Sciatic nerve (tissue), 2 donors: ENCODE data around the gene SH3BGRL. TPM values are rescaled to one million over a fixed set of nuclear protein-coding genes. Genes with fewer than 3 reads are reported as not detected.
A peak's percentile ranks its signal among the peaks of the same experiment; 100 is the strongest.

Experiments used
- ATAC-seq: fragments of 200-7000 bp; cut with Tn5 transposase; one replicate; pipeline ENCODE4 v1.9.1; 2020; ENCODE audit warnings: mild to moderate bottlenecking, moderate library complexity
- DNase-seq: peaks from one replicate; pipeline ENCODE4 v3.0.0-alpha.2; 2020; ENCODE audit warnings: low spot score
- intact Hi-C: fragments of 100-400 bp; cut with DNase I; formaldehyde crosslinking; loops from one replicate; pipeline ENCODE4 v1.14.2; 2022
- total RNA-seq: library from RNA; stranded (reverse); fragmentation: NEBNext Ultra II Directional; extraction: Animal tissue kit (Norgen Biotek cat#: 25700); gene quantifications from one replicate; pipeline ENCODE4 v1.2.1, GENCODE V29; 2021
- donor health status: DM: no; HTN: no; CAD: no.
- donor health status: DM: no; HTN: no; CAD: no.

The SH3BGRL gene
- 124 TPM for total RNA-seq

DNA sequence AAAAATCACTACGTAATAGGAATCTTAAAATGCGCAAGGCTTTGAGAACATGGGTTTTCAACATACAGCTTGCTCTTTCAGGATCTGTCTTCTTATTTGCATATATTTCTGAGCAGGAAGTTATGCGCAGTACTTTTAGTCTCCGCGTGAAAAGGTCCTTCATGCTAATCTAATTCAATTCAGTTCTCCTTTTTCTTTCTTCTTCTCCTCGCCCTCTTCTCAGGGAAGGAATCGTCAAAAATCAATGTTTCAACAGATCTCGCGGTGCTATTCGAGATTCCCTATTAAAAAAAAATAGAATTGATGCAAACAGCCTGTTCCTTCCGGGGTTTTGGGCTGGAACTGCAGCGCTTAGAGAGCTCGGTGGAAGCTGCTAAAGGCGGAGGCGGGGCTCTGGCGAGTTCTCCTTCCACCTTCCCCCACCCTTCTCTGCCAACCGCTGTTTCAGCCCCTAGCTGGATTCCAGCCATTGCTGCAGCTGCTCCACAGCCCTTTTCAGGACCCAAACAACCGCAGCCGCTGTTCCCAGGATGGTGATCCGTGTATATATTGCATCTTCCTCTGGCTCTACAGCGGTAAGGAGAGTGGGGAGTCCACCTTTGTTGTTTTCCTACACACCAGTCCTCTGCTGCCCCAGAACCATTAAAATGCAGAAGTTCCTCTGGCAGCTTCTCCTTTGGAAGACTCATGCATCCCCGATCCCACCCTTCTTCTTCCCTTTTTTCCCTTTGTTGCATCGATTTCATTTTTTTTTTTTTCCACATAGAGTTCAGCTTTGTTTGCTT, at the start of gene SH3BGRL, which contains the start of gene HMGN5:
Gene SH3BGRL, plus strand, starts transcription at position 432 of the 785 bp plus-strand sequence. Its CDS starts 99 bp downstream, at position 531.
Gene HMGN5, minus strand, starts transcription at position 243 of the 785 bp plus-strand sequence. CDS start 80,364 bp downstream, outside the sequence.
- intact Hi-C loops: no loop called here
- DNase-seq (peak; percentile 84), ATAC-seq (peak; percentile 99)

DNA sequence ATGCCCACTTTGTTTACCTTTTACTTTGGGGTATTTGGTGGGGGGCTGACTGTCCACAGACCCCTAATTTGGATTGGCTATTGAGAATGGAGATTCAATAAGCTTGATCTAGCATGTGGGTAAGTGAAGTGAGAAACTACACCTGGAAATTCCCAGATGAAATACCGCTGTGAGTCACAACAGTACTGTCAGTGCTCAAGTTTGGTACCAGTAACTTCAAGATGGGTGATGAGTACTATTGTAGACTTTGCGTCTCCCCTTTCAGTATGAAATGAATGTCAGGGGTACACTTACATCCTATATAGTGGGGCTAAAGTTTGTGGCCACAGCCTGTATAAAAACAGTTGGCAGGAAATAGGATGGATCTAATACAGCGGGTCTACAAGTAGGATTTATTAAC, 33.5 kb upstream of the SH3BGRL start:
- intact Hi-C loops: no loop called here
- ATAC-seq (no peak), DNase-seq (no peak)

DNA sequence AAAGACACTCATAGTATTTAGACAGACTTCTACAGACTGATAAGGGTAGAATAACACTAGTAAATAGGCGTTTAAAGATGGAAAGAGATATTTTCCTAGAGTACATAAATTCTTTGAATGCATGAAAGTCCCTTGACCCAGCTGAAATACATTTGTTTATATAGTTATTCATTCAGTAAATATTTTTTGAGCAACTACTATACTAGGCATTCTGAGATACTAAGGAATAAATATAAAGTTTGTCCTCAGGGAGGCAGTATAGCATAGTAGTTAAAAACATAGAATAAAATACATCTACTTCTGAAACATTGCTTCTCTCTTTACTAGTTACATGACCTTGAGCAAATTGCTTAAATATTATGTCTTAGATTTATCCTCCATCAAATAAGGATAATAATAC, 27.6 kb upstream of the SH3BGRL start:
- intact Hi-C loops: no loop called here
- peak; percentile 39 for ATAC-seq
- DNase-seq: no peak

DNA sequence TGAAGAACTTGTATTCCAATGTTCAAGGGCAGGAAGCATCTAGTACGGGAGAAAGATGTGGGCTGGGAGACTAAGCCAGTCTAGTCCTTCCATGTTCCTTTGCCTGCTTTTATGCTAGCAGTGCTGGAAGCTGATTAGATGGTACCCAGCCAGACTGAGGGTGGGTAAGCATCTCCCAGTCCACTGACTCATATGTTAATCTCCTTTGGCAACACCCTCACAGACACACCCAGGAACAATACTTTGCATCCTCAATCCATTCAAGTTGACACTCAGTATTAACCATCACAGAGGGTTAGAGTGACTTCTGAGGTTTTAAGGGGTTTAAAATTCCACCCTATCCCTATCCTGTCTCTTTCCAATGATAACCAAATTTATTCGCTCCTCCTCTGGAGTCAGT, 6.6 kb upstream of the SH3BGRL start:
- DNase-seq (no peak), ATAC-seq (no peak)
- intact Hi-C loops: no loop called here

DNA sequence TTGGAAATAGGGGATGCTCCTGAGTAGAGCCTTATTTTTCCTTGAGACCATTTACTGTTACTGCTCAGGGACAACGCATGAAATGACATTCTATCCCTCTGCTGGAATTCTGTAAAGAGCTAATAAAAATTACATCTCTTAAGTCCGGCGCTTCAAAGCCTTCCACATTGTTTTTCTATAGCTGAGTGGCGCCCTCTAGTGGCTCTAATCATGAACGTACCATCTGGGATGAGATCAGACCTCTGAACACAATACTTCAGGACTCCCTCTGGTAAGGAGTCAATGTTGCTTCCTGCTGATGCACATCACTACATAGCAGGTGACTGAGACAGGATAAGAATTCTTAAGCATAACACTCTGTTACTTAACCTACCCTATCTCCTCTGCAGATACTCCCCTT, 6.2 kb upstream of the SH3BGRL start:
- DNase-seq (peak; percentile 64), ATAC-seq (peak; percentile 60)
- intact Hi-C loops: no loop called here

DNA sequence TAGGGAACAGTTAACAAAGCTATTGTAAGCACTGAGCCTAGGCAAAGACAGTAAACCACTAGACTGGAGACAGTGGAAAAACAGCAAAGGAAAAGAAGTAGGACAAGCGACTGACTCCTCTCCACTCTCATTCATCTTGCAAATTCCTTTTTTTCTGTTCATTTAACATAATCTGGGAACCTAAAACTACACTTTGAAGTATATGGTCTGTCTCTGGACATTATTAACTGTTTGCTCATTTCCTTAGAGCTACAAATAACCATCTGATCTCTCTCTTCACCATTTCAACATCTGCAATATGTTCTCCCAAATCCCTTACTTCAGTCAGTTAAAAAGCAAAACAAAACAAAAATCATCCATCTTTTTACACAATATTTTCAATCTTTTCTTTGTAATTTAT, 831 bp upstream of the SH3BGRL start:
- intact Hi-C loops: no loop called here
- DNase-seq: no peak

DNA sequence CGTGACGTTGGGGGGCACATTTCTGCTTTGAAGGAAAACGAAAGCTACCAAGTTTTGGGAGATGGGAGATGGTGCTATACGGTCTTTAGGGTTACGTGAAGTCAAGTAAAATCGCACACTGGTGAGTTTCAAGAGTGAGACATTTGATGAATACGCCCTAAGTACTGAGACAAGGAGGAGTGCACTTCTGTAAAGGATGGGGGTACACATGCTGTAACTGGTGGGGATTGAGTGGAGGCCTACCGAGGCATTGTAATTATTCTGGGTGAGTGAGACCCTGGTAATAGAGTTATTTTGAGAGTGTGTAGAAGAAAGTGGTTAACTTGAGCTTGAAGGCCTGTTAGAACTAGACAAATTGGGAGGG, 536 bp downstream of the SH3BGRL start:
- DNase-seq (no peak), ATAC-seq (peak; percentile 55)
- intact Hi-C loops: no loop called here

More for the DNA sequence above, 831 bp upstream of the SH3BGRL start:
- no peak for ATAC-seq

DNA sequence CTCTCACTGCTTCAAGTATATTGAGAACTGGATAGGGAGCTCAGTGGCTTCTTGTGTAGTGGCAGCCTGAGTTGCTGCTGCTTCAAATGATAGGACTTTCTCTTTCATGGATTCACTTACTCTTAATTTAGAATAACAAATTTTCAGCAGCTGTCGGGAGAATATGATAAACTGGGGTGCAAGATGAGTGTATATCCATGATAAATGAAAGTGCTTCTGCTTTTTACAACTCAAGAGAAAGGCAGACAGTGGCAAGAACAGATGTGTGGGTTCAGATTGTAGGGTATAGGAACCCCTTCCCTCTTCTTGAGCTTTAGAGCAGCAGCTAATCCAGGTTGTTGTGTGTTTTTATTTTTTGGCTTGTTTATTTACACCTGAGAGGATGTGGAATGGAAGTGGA, 1.0 kb downstream of the SH3BGRL start:
- ATAC-seq (peak; percentile 23), DNase-seq (no peak)
- intact Hi-C loops: no loop called here

DNA sequence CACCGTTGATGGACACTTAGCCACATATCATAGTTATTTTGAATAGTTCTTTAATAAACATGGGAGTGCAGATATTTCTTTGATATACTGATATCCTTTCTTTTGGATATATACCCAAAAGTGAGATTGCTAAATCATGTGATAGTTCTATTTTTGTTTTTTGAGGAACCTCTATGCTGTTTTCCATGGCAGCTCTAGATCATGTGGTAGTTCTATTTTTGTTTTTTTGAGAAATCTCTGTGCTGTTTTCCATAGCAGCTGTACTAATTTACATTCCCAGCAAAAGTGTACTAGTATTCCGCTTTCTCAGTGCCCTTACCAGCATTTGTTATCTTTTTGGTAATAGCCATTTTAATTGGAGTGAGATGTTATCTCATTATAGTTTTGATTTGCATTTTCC, 3.6 kb downstream of the SH3BGRL start:
- DNase-seq (no peak), ATAC-seq (no peak)
- intact Hi-C loops: no loop called here

DNA sequence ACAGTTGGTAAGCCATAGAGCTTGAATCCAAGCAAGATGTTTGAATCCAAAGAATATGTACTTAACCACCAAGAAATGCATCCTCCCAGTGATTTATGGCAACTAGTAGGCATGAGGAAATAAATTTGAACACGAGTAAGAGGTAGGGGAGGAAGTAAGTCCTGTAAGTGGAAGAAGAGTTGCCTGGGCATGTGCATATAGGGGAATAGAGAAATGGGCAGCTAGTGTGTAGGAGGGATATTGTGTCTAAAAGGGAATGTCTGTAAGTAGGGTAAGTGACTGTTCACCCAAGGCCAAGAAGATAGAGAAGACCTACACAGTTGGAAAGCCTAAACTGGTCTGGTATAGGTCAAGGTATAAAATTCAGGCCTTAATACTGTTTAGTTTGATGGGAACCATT, 4.6 kb downstream of the SH3BGRL start:
- ATAC-seq (no peak), DNase-seq (no peak)
- intact Hi-C loops: no loop called here

DNA sequence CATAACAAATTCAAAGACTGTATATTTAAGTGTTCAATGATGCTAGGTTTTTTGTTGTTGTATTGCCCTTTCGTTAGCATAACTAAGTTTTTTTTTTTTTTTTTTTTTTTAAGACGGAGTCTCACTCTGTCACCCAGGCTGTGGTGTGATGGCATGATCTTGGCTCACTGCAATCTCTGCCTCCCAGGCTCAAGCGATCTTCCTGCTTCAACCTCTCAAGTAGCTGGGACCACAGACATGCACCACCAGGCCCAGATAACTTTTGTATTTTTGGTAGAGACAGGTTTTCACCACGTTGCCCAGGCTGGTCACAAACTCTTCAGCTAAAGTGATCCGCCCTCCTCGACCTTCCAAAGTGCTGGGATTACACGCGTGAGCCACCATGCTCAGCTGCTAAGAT, 7.0 kb downstream of the SH3BGRL start:
- no peak for DNase-seq
- intact Hi-C loops: no loop called here
- no peak for ATAC-seq

DNA sequence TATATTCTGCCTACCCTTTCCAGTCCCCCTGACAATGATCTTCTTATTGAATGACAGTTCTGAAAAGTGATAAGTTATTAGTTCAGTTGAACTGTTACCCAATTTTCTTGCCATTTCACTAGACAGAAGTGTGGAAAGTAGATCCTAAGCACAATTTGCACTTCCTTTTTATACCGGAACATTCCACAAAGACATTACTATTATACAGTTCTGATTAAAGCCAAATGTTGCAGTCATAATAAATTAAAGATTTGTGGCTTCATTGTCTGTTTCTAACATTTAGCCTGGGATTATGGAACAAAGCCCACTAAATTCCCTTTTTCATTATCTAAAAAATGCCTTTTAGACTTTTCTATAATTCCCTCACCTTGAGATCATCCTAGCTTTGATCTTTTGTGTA, 13.8 kb downstream of the SH3BGRL start:
- intact Hi-C loops: no loop called here

DNA sequence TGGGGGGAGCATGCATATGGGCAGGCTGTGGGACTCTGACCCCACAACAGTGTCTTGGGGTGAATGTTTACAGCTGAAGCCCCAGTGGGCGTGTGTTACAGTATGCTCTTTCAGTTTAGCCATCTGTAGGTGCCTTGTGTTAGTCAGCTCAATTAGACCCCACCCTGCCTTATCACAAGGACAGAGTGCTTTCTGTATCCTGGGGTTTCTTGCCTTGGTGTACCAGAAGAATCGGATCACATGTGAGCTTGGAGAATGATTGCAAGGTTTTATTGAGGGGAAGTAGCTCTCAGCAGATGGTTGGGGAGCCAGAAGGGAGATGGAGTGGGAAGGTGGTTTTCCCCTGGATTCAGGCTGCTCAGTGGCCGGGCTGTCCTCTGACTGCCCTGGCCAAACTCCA, 27.3 kb downstream of the SH3BGRL start:
- DNase-seq (no peak), ATAC-seq (no peak)
- intact Hi-C loops: no loop called here

More for the DNA sequence above, 13.8 kb downstream of the SH3BGRL start:
- DNase-seq: no peak
- no peak for ATAC-seq

DNA sequence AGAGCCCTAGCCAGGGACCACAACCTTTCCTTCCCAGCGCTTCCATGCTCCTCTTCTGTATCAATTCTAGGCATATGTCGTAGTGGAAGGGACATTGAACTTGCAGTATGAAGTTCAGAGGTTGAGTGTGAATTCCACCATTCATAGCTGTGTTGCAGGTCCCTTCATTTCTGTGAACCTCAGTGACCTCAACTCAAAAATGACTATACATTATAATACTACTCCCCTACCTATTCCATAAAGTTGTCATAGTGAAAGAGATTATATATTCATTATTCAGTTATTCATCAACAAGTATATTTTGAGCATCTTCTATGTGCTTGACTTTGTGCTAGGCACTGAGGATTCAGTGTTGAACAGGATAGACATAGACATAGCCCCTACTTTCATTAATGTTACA, 28.0 kb downstream of the SH3BGRL start:
- no peak for DNase-seq
- intact Hi-C loops: no loop called here
- ATAC-seq: no peak

DNA sequence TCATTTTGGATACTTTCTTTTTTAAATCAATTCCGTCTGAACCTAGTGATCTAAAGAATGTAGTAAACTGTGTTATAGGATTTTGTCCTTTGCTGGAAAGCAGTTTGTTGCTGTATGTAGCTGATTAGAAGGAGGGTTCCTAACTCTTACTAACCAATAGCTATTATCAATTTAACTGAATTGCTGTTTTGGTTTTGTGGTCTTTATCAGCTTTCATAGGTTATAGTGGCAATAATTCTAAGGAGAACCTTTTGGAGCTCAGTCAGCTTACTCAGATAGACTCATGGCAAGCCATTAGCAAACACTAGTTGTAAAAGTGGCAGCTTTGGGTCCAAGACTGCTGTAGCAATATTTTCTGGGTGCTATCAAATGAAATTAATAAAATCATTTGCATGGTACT, 29.6 kb downstream of the SH3BGRL start:
- intact Hi-C loops: no loop called here
- no peak for DNase-seq
- no peak for ATAC-seq

DNA sequence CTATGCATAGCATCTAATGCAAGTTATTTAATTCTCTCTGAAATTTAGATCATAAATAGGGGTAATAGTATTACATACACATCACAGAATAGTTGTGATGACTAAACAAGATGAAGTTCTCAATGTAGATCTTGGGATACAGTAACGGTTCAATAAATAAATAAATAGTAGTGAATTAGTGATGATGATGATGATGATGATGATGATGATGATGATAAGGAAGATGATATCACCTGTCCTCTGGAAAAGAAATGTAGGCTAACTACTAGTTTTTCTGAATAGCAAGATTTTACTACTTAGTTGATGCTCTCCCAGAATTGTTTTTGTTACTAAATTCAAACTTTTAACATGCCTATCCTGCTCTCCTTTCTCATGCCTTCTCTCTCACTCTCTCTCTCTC, 30.3 kb downstream of the SH3BGRL start:
- intact Hi-C loops: no loop called here
- no peak for DNase-seq
- ATAC-seq: no peak

DNA sequence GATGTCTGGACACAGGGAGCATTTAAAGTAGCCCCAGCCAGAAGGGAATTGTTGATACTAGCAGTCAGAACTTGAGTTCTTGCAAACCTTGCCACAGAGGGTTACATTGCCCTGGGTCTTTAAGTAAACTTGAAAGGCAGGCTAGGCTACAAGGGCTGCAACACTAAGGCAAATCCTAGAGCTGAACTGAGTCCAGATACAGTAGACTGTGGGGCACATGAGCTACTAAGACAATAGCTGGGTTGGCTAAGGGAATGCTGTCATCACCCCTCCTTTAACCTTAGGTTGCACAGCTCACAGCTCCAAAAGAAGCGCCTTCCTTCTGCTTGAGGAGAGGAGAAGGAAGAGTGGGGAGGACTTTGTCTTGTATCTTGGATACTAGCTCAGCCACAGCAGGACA, 35.6 kb downstream of the SH3BGRL start:
- ATAC-seq: no peak
- intact Hi-C loops: no loop called here
- no peak for DNase-seq

DNA sequence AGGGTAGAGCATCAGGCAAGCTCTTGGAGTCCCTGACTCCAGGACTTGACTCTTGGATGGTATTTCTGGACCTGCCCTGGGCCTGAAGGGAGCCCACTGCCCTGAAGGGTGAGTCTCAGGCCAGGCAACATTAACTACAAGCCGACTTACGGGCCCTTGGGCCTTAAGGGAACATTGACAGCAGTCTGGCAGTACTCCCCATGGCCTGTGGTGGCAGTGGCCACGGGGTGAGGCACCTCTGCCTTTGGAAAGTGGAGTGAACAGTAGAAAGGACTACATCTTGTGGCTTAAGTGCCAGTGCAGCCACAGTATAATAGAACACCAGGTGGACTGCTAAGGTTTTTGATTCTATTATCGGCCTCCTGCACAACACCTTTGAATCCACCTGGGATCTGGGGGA, 36.3 kb downstream of the SH3BGRL start:
- DNase-seq (no peak), ATAC-seq (no peak)
- intact Hi-C loops: no loop called here

DNA sequence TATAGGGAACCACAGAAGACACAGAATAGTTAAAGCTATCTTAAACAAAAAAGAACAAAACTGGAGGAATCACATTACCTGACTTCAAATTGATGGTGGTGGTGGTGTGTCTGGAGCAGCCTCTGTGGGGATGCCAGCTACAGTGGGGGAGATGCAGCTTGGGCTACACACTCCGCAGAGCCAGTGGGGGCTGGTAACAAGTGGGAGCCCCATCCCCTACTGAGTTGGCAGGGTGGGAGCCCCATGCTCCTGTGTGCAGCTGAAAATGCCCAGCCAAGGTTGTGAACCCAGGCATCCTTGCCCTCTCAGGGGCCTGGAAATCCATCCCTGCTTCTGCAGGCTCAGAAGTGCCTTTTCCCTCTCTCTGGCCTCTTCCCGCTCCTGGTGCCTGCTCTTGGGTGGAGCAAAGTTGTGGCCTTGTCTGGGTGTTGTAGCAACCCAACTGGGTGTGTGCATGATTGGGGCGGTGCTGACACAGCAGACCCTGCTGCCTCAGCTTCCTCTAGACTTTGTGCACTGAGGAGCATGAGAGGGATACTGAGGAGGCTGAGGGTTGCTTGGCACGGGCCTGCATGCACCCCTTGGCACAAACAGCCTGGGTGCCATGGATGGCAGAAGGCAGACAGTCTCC, 38.9 kb downstream of the SH3BGRL start:
- ATAC-seq (no peak), DNase-seq (no peak)
- intact Hi-C loops: no loop called here

DNA sequence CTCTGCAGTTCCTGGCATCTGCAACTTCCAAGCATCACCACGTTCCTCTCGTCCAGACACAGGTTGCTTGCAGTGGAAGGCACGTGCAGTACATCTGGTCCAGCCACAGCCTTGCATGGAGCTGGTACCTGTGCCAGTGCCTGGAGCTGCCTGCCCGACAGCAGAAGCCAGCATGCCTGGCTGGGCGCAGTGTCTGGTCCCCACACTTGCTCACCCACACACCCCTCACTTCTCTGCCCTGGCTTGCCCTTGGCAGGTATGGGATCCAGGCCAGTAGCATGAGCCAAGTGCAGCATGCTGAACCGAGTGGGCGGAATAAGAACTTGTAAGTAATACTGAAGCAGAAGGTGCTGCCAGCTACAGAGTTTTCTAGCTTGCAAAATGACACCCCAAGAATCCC, 39.9 kb downstream of the SH3BGRL start:
- intact Hi-C loops: no loop called here
- DNase-seq (no peak), ATAC-seq (no peak)

DNA sequence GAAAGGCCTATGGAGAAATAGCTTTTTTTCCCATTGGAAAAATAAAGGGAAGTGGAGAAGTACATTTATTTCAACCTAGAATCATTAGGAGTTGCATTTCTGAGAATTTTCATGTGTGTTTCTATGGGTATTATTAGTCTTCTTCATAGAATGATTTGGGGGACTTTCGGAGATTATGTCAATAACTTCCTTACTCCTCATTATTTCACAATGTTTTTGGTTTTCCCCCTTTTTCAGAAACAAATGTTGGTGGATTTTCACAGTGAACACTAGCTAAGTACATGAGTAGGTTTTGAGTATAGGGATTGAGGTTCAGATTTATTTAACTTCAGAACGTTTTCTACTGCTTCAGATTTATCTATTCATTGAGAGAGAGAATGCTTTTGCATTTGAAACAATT, 54.0 kb downstream of the SH3BGRL start:
- no peak for DNase-seq
- no peak for ATAC-seq
- intact Hi-C loops: no loop called here
